PC-3 (cell line): ENCODE measurements around the gene TTC32. TPM values are rescaled to one million over a fixed set of nuclear protein-coding genes. Genes with fewer than 3 reads are reported as not detected.
A peak's percentile ranks its signal among the peaks of the same experiment; 100 is the strongest.

ENCODE experiments used
- ATAC-seq: fragments of 200-7000 bp; cut with Tn5 transposase; 2 replicates; pipeline ENCODE4 v1.9.1; 2020; ENCODE audit warnings: mild to moderate bottlenecking, moderate library complexity
- BruUV-seq: library from RNA; stranded (reverse); fragments of 400-500 nt; replicated peaks from 2 replicates; lab custom pipeline; 2021; lab: Mats Ljungman, UMichigan
- CTCF ChIA-PET: fragments of 300-600 bp; sonication (Branson Sonifier 250); formaldehyde crosslinking; loops from one replicate; lab custom pipeline; 2022; ENCODE audit warnings: antibody characterized with exemption; lab: Charles Lee
- POLR2A ChIA-PET: fragments of 300-600 bp; sonication (Branson Sonifier 250); formaldehyde crosslinking; loops from one replicate; lab custom pipeline; 2022; ENCODE audit warnings: antibody characterized with exemption; ENCODE audit not compliant: unreplicated experiment; lab: Charles Lee
- DNase-seq: peaks from one replicate; pipeline ENCODE4 v3.0.0-alpha.2; 2015
- H2AFZ ChIP-seq: fragments of 300-600 bp; sonication (generic); 2 replicates; pipeline ENCODE4 v1.6.0; 2016; ENCODE audit warnings: antibody characterized with exemption, low read length
- H3F3A ChIP-seq: fragments of 300-600 bp; sonication (generic); one replicate; pipeline ENCODE4 v1.6.0; 2017; ENCODE audit warnings: antibody characterized with exemption, low read length, control low read depth, mild to moderate bottlenecking; ENCODE audit not compliant: unreplicated experiment
- H3K27ac ChIP-seq: fragments of 300-600 bp; sonication (generic); 2 replicates; pipeline ENCODE4 v1.5.1; 2016; ENCODE audit warnings: mild to moderate bottlenecking, low read length
- H3K27me3 ChIP-seq: fragments of 300-600 bp; sonication (generic); 2 replicates; pipeline ENCODE4 v1.6.1; 2016; ENCODE audit warnings: low read length, mixed read lengths
- H3K36me3 ChIP-seq: fragments of 300-600 bp; sonication (generic); 2 replicates; pipeline ENCODE4 v1.6.1; 2016; ENCODE audit warnings: low read depth, mixed run types, low read length, mixed read lengths
- H3K4me1 ChIP-seq: fragments of 300-600 bp; sonication (generic); 2 replicates; pipeline ENCODE4 v1.5.1; 2016; ENCODE audit warnings: low read length; ENCODE audit not compliant: insufficient read depth
- H3K4me2 ChIP-seq: fragments of 300-600 bp; sonication (generic); 2 replicates; pipeline ENCODE4 v1.6.0; 2016; ENCODE audit warnings: low read length
- H3K4me3 ChIP-seq: fragments of 300-600 bp; sonication (generic); 2 replicates; pipeline ENCODE4 v1.5.1; 2016; ENCODE audit warnings: mild to moderate bottlenecking, low read length, mixed read lengths
- H3K79me2 ChIP-seq: fragments of 300-600 bp; sonication (generic); 2 replicates; pipeline ENCODE4 v1.6.1; 2017; ENCODE audit warnings: low read length, mixed read lengths
- H3K9ac ChIP-seq: fragments of 300-600 bp; sonication (generic); 2 replicates; pipeline ENCODE4 v1.6.0; 2016; ENCODE audit warnings: mild to moderate bottlenecking, low read length
- H3K9me2 ChIP-seq: fragments of 300-600 bp; sonication (generic); replicated peaks from 2 replicates; pipeline ENCODE4 v1.6.1; 2016; ENCODE audit warnings: mixed run types, low read length, mixed read lengths
- H3K9me3 ChIP-seq: fragments of 300-600 bp; sonication (generic); 2 replicates; pipeline ENCODE4 v1.6.1; 2016; ENCODE audit warnings: low read length, mixed read lengths
- H4K20me1 ChIP-seq: fragments of 300-600 bp; sonication (generic); 2 replicates; pipeline ENCODE4 v1.6.1; 2016; ENCODE audit warnings: low read length, mixed read lengths
- CTCF ChIP-seq: fragments of 300-600 bp; sonication (generic); conservative IDR thresholded peaks from 2 replicates; pipeline ENCODE4 v1.5.1; 2017; ENCODE audit warnings: antibody characterized with exemption, low read depth, mild to moderate bottlenecking, low read length
- EZH2 ChIP-seq: fragments of 300-600 bp; sonication (generic); IDR thresholded peaks from one replicate; pipeline ENCODE4 v1.6.1; 2017; ENCODE audit warnings: antibody characterized with exemption, mild to moderate bottlenecking, low read length; ENCODE audit not compliant: unreplicated experiment
- EZH2phosphoT487 ChIP-seq: fragments of 300-600 bp; sonication (generic); IDR thresholded peaks from 2 replicates; pipeline ENCODE4 v1.6.1; 2018; ENCODE audit warnings: mild to moderate bottlenecking, antibody characterized with exemption, low read length, borderline replicate concordance
- intact Hi-C: fragments of 100-400 bp; cut with micrococcal nuclease; formaldehyde crosslinking; loops from 2 replicates; pipeline ENCODE4 v1.9.0; 2023
- total RNA-seq: library from RNA; depleted of rRNA; stranded (reverse); fragments of >200 nt; gene quantifications from 2 replicates; pipeline ENCODE4 v1.2.3, GENCODE V29; 2014

TTC32 gene
- total RNA-seq, 1 experiment from 2014 or later = 10.0 TPM

- CTCF ChIA-PET = interaction anchor here (0.7 to 1.1 kb wide), 2 partner anchors 57 to 110 kb away, joined by 3 read pairs; no protein-coding TSS in a partner anchor
- H3K79me2 ChIP-seq = peaks cover 66% of the 10 kb centered on the region
Measured at GRCh38 chr2:19898592-19899329, 3.0 kb downstream of the TTC32 start.

DNA sequence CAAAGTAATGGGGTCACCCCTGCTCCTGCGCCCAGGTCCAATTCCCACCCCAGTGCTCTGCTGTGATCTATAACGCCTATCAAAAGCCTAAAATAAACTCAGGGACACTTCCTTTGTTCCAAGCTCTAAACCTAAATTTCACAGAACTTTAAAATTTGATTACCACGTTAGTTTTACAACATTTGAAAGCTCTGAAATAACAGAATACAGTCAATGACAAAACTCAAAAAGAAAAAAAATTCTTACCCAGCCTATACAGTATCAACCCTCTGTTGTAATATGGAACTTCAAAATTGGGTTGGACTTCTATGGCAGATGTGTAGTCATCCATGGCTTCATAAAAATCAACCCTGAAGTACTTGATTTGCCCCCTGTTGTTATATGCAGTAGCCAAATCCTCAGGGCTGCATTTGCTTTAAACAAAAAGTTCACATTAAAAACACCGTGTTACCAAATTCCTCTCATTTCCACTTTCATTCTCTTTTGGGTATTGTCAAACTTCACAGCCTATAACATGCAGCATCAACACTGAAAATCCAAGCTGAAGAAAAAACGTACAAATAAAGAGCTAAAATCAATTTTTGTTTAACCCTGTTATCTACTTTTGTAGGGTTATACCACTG, 4.0 kb downstream of the TTC32 start:
- Histone ChIP-seq H2AFZ (no peak overlapping the region), H3K27ac (no peak overlapping the region), H3K79me2 (peaks cover 71% of the 10 kb centered on the region), H3K4me3 (peak overlapping the region; percentile 58), H3K9me3 (no peaks in the 10 kb centered on the region), H3K36me3 (no peaks in the 10 kb centered on the region), H3K4me2 (peak overlapping the region; percentile 79), H3K27me3 (no peaks in the 10 kb centered on the region), H4K20me1 (no peaks in the 10 kb centered on the region), H3F3A (no peaks in the 10 kb centered on the region), H3K9ac (no peak overlapping the region), H3K9me2 (no peaks in the 10 kb centered on the region), H3K4me1 (peaks cover 24% of the 10 kb centered on the region)
- TF ChIP-seq EZH2 (no peak), EZH2phosphoT487 (no peak), CTCF (no peak)
- DNase-seq (no peak), ATAC-seq (no peak)
- POLR2A ChIA-PET = interaction anchor here (0.5 kb wide), 1 partner anchor 1369 kb away, joined by 3 read pairs; no protein-coding TSS in a partner anchor
- CTCF ChIA-PET = interaction anchor here (1.1 kb wide), 1 partner anchor 58 kb away, joined by 3 read pairs; no protein-coding TSS in a partner anchor
- intact Hi-C loops = no loop called here
- no TSS peak for BruUV-seq

More at GRCh38 chr2:19898592-19899329, 3.0 kb downstream of the TTC32 start:
- POLR2A ChIA-PET = interaction anchor here (0.5 kb wide), 1 partner anchor 1370 kb away, joined by 3 read pairs; no protein-coding TSS in a partner anchor
- H4K20me1 ChIP-seq = no peaks in the 10 kb centered on the region
- no peak for DNase-seq
- no peaks in the 10 kb centered on the region for H3F3A ChIP-seq
- no peak for TF ChIP-seq EZH2phosphoT487
- TF ChIP-seq CTCF = no peak
- TF ChIP-seq EZH2 = no peak
- no peak; the same call in 1 of the 2 replicates for ATAC-seq
- peak overlapping the region; percentile 58 for H3K4me3 ChIP-seq
- intact Hi-C loops = no loop called here
- H3K9ac ChIP-seq = no peak overlapping the region
- no peaks in the 10 kb centered on the region for H3K9me2 ChIP-seq
- H3K36me3 ChIP-seq = no peaks in the 10 kb centered on the region
- no TSS peak for BruUV-seq
- no peak overlapping the region for H3K27ac ChIP-seq
- H3K4me1 ChIP-seq = peaks cover 30% of the 10 kb centered on the region
- no peaks in the 10 kb centered on the region for H3K27me3 ChIP-seq
- H2AFZ ChIP-seq = 0 out of 2 replicates have a peak overlapping the region, but pooled peaks have one; percentile 8
- peak overlapping the region; percentile 79 for H3K4me2 ChIP-seq
- H3K9me3 ChIP-seq = no peaks in the 10 kb centered on the region
